Measurements from ENCODE around the gene CDCA7. TPM values are rescaled to one million over a fixed set of nuclear protein-coding genes. Genes with fewer than 3 reads are reported as not detected.
"Not testable (repeated sequence)": the region's sequence is repeated elsewhere in the genome, so short reads cannot be mapped to it uniquely, and the experiment has no call there.

The CDCA7 gene
- total and polyA plus RNA-seq, 7 donors, result 0.35 to 9.2 (median 2.2) TPM

- H3K27me3 ChIP-seq (ENCODE audit: insufficient read depth in 3 of 3, low read length in 2 of 3), result no peaks in the 10 kb centered on the region
- no peak overlapping the region for H3K27ac ChIP-seq
- ATAC-seq, result no peak
- no peaks in the 10 kb centered on the region for H3K36me3 ChIP-seq (ENCODE audit: insufficient read depth in 1 of 2, low read depth in 1 of 2)
- DNase-seq, result no peak
- no peaks in the 10 kb centered on the region for H3K9me3 ChIP-seq
- intact Hi-C loops (cut with DNase I), result no loop called here
- H3K4me3 ChIP-seq, result no peak overlapping the region
- TF ChIP-seq CTCF (IDR thresholded peaks at IDR 0.05), result no peak
- no peaks in the 10 kb centered on the region for H3K4me1 ChIP-seq
- 69 to 71% (median 69%) methylated on average over 31 of the region's 31 CpGs for WGBS, 3 donors
Observed at GRCh38 chr2:173415431-173416381, 61.0 kb downstream of the CDCA7 start.

GRCh38 chr2:173416415-173417152 lies 61.9 kb downstream of the CDCA7 start:
- ATAC-seq, H3K4me3 ChIP-seq: not testable (repeated sequence)

GRCh38 chr2:173417341-173417740 lies 62.7 kb downstream of the CDCA7 start:
- no peak for TF ChIP-seq CTCF (IDR thresholded peaks at IDR 0.05)
- no peak for ATAC-seq
- H3K27me3 ChIP-seq (ENCODE audit: insufficient read depth in 3 of 3, low read length in 2 of 3), result no peaks in the 10 kb centered on the region

More at GRCh38 chr2:173416415-173417152, 61.9 kb downstream of the CDCA7 start:
- WGBS, 3 donors, result 96 to 98% (median 96%) methylated on average over 26 of the region's 26 CpGs
- H3K27me3 ChIP-seq (ENCODE audit: insufficient read depth in 3 of 3, low read length in 2 of 3); H3K36me3 ChIP-seq (ENCODE audit: insufficient read depth in 1 of 2, low read depth in 1 of 2); H3K4me1 ChIP-seq; intact Hi-C loops (cut with DNase I); H3K9me3 ChIP-seq; H3K27ac ChIP-seq; DNase-seq: not testable (repeated sequence)

GRCh38 chr2:173417802-173418201 lies 63.1 kb downstream of the CDCA7 start:
- no peaks in the 10 kb centered on the region for H3K27me3 ChIP-seq (ENCODE audit: insufficient read depth in 3 of 3, low read length in 2 of 3)
- TF ChIP-seq CTCF (IDR thresholded peaks at IDR 0.05), result no peak
- H3K27ac ChIP-seq, result no peak overlapping the region
- no peak for ATAC-seq
- H3K36me3 ChIP-seq (ENCODE audit: insufficient read depth in 1 of 2, low read depth in 1 of 2), result no peaks in the 10 kb centered on the region
- H3K4me3 ChIP-seq, result no peak overlapping the region
- no peaks in the 10 kb centered on the region for H3K9me3 ChIP-seq
- DNase-seq, result no peak
- H3K4me1 ChIP-seq, result no peaks in the 10 kb centered on the region
- intact Hi-C loops (cut with DNase I), result no loop called here

More at GRCh38 chr2:173417341-173417740, 62.7 kb downstream of the CDCA7 start:
- DNase-seq, result no peak
- WGBS, 3 donors, result 85 to 91% (median 89%) methylated on average over 4 of the region's 4 CpGs
- no peaks in the 10 kb centered on the region for H3K4me1 ChIP-seq
- no peaks in the 10 kb centered on the region for H3K9me3 ChIP-seq
- intact Hi-C loops (cut with DNase I), result no loop called here
- no peaks in the 10 kb centered on the region for H3K36me3 ChIP-seq (ENCODE audit: insufficient read depth in 1 of 2, low read depth in 1 of 2)
- H3K4me3 ChIP-seq, result no peak overlapping the region
- no peak overlapping the region for H3K27ac ChIP-seq

All from psoas muscle (tissue), 8 donors.